ENCODE results near the gene NCAM2.

DNA sequence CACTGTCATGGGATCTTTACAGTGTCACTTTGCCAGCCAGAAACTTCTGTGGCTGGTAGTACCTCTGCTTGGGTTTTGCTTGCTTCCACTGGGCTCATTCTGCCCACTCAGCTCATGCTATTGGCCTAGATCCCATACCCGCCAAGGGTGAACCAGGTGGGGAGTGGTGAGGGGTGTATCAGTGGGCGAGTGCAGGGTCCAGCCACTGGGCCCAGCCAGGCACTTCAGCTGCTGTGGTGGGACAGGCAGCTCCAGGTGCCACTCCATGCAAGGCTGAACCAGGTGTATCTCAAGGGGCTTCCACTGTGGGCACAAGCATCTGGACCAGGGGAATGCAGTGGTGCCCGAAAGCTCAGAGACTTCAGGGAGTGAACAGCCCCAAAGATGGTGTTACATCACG is 398.2 kb downstream of the NCAM2 start:
- TF ChIP-seq, protein P1, sequence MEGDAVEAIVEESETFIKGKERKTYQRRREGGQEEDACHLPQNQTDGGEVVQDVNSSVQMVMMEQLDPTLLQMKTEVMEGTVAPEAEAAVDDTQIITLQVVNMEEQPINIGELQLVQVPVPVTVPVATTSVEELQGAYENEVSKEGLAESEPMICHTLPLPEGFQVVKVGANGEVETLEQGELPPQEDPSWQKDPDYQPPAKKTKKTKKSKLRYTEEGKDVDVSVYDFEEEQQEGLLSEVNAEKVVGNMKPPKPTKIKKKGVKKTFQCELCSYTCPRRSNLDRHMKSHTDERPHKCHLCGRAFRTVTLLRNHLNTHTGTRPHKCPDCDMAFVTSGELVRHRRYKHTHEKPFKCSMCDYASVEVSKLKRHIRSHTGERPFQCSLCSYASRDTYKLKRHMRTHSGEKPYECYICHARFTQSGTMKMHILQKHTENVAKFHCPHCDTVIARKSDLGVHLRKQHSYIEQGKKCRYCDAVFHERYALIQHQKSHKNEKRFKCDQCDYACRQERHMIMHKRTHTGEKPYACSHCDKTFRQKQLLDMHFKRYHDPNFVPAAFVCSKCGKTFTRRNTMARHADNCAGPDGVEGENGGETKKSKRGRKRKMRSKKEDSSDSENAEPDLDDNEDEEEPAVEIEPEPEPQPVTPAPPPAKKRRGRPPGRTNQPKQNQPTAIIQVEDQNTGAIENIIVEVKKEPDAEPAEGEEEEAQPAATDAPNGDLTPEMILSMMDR (IDR thresholded peaks at IDR 0.05 in 8 of 11, conservative IDR thresholded peaks at IDR 0.05 in 3 of 11): no peak
- no peak for TF ChIP-seq POLR2AphosphoS5 (IDR thresholded peaks at IDR 0.05)
